GM12878 (cell line): ENCODE data around the gene LHFPL2. TPM values are rescaled to one million over a fixed set of nuclear protein-coding genes. Genes with fewer than 3 reads are reported as not detected.

Experiments
- ATAC-seq: fragments of 200-7000 bp; cut with Tn5 transposase; 3 replicates; pipeline ENCODE4 v1.9.1; 2020; ENCODE audit warnings: mild to moderate bottlenecking, moderate library complexity
- BruUV-seq: library from RNA; stranded (reverse); fragments of 400-500 nt; replicated peaks from 2 replicates; lab custom pipeline; 2021; lab: Mats Ljungman, UMichigan
- CTCF ChIA-PET: fragments of 300-600 bp; sonication (Branson Sonifier 250); formaldehyde crosslinking; extraction: SDS; loops from one replicate; lab custom pipeline; 2021; ENCODE audit warnings: inconsistent platforms; lab: Yijun Ruan, JAX
- POLR2A ChIA-PET: fragments of 350-600 bp; formaldehyde crosslinking; extraction: SDS; loops from one replicate; lab custom pipeline; 2021; ENCODE audit warnings: inconsistent platforms; lab: Charles Lee
- RAD21 ChIA-PET: fragments of 300-600 bp; sonication (Branson Sonifier 250); formaldehyde crosslinking; loops from one replicate; lab custom pipeline; 2023; ENCODE audit warnings: antibody characterized with exemption; ENCODE audit not compliant: unreplicated experiment; lab: Charles Lee
- SMC1A ChIA-PET: fragments of 300-600 bp; sonication (Branson Sonifier 250); formaldehyde crosslinking; loops from one replicate; lab custom pipeline; 2023; ENCODE audit not compliant: unreplicated experiment, uncharacterized antibody; lab: Charles Lee
- DNase-seq: peaks from one replicate; pipeline ENCODE4 v3.0.0-alpha.2; 2011; ENCODE audit warnings: low read depth, low spot score
- FAIRE-seq: peaks from 3 replicates; lab custom pipeline; 2011; peaks lifted over from hg19 to GRCh38; lab: Jason Lieb, UNC
- H2AFZ ChIP-seq: 2 replicates; pipeline ENCODE4 v1.6.0; 2011; ENCODE audit warnings: low read depth, low read length, control low read depth; ENCODE audit not compliant: control insufficient read depth
- H3K27ac ChIP-seq: 2 replicates; pipeline ENCODE4 v1.5.1; 2011; ENCODE audit warnings: control low read depth; ENCODE audit not compliant: control insufficient read depth, insufficient read depth
- H3K27me3 ChIP-seq, 2 experiments: replicated peaks in 1 of 2; 2 replicates each; pipeline versions ENCODE4 v1.6.0 to v1.6.1; 2011; ENCODE audit warnings: low read length in 1 of 2; ENCODE audit not compliant: control insufficient read depth in 2 of 2, insufficient read depth in 2 of 2
- H3K36me3 ChIP-seq, 2 experiments: 2 replicates each; pipeline ENCODE4 v1.5.1; 2011; ENCODE audit warnings: low read length in 1 of 2; ENCODE audit not compliant: control insufficient read depth in 2 of 2, insufficient read depth in 2 of 2
- H3K4me1 ChIP-seq: 2 replicates; pipeline ENCODE4 v1.6.1; 2011; ENCODE audit warnings: mild to moderate bottlenecking, low read length, moderate library complexity, mixed read lengths; ENCODE audit not compliant: control insufficient read depth, insufficient read depth
- H3K4me2 ChIP-seq: 2 replicates; pipeline ENCODE4 v1.6.0; 2011; ENCODE audit warnings: control low read depth; ENCODE audit not compliant: control insufficient read depth, insufficient read depth
- H3K4me3 ChIP-seq: fragments of 200-600 bp; sonication (generic); 2 replicates; pipeline ENCODE4 v1.5.1; 2016
- H3K79me2 ChIP-seq: 2 replicates; pipeline ENCODE4 v1.6.0; 2011; ENCODE audit warnings: low read length; ENCODE audit not compliant: control insufficient read depth, insufficient read depth
- H3K9ac ChIP-seq: 2 replicates; pipeline ENCODE4 v1.8.0; 2011; ENCODE audit warnings: low read length, control low read depth, mixed read lengths; ENCODE audit not compliant: control insufficient read depth, insufficient read depth
- H3K9me3 ChIP-seq: replicated peaks from 3 replicates; pipeline ENCODE4 v1.5.1; 2011; ENCODE audit warnings: mild to moderate bottlenecking, low read length; ENCODE audit not compliant: control insufficient read depth, insufficient read depth
- H4K20me1 ChIP-seq: 2 replicates; pipeline ENCODE4 v1.6.0; 2011; ENCODE audit not compliant: control insufficient read depth, insufficient read depth
- KAT2A ChIP-seq: conservative IDR thresholded peaks from 2 replicates; pipeline ENCODE4 v1.6.1; 2011; ENCODE audit warnings: low read depth, low read length; ENCODE audit not compliant: control insufficient read depth
- LARP7 ChIP-seq: fragments of 450-650 bp; IDR thresholded peaks from 2 replicates; pipeline ENCODE4 v1.6.1; 2017; ENCODE audit warnings: mild to moderate bottlenecking
- MXI1 ChIP-seq: fragments of 150-350 bp; IDR thresholded peaks from 2 replicates; pipeline ENCODE4 v1.6.1; 2011; ENCODE audit warnings: low read depth, mild to moderate bottlenecking, inconsistent platforms, low read length, improper control_type of control experiment
- NRF1 ChIP-seq: conservative IDR thresholded peaks from 2 replicates; pipeline ENCODE4 v1.6.1; 2011; ENCODE audit warnings: mild to moderate bottlenecking, low read depth, low read length, improper control_type of control experiment
- TARDBP ChIP-seq: IDR thresholded peaks from 2 replicates; pipeline ENCODE4 v1.6.1; 2016; ENCODE audit warnings: borderline replicate concordance
- USF2 ChIP-seq: IDR thresholded peaks from 2 replicates; pipeline ENCODE4 v1.6.1; 2011; ENCODE audit warnings: low read depth, low read length, improper control_type of control experiment, borderline replicate concordance
- WGBS: methylation state at CpG from one replicate; pipeline ENCODE4 v1.1.6; 2016; ENCODE audit warnings: low lambda C conversion rate; ENCODE audit not compliant: insufficient replicate concordance, insufficient coverage; ENCODE audit errors: missing lambda C conversion rate; 5-methylcytosine and 5-hydroxymethylcytosine counted together
- in situ Hi-C: fragments of 300-500 bp; cut with MboI; formaldehyde crosslinking; loops from 9 replicates; pipeline ENCODE4 v1.14.3; 2018; ENCODE audit warnings: mixed read lengths
- intact Hi-C: fragments of 100-400 bp; cut with micrococcal nuclease; formaldehyde crosslinking; loops from one replicate; pipeline ENCODE4 v1.14.2; 2022; ENCODE audit not compliant: unreplicated experiment
- polyA plus RNA-seq, 11 experiments: library from polyadenylated mRNA; depleted of rRNA in 4 of 11; unstranded in 6 of 11; stranded (reverse) in 5 of 11; fragments of >200 nt; fragmentation: Nextera tagmentation in 4 of 11; fragmentation: Illumina TruSeq in 1 of 11; extraction: Ambion mirVana in 4 of 11; extraction: Trizol in 1 of 11; gene quantifications; 1 replicate in 1 of 11; 2 replicates in 10 of 11; pipeline versions ENCODE4 v1.2.1 to v1.2.3, GENCODE V29; 2011 to 2016; ENCODE audit warnings: inconsistent platforms in 2 of 11, missing spikeins in 2 of 11, low read depth in 1 of 11
- total RNA-seq, 4 experiments: library from RNA; depleted of rRNA in 3 of 4; stranded (reverse); fragments of >200 nt in 3 of 4; fragmentation: Illumina TruSeq in 1 of 4; extraction: Trizol in 1 of 4; gene quantifications; 2 replicates each; pipeline versions ENCODE4 v1.2.1 to v1.2.3, GENCODE V29; 2013 to 2021
- TF ChIP-seq, protein P1 (sequence below): IDR thresholded peaks from 2 replicates; pipeline ENCODE4 v1.6.1; 2012; ENCODE audit warnings: low read length, inconsistent platforms

LHFPL2 gene
- total and polyA plus RNA-seq, 10 of the 15 experiments (the other 5 are each of a cell fraction or from before 2014, with no cell fraction given), result 4.1 to 21.8 (median 12.5) TPM

DNA sequence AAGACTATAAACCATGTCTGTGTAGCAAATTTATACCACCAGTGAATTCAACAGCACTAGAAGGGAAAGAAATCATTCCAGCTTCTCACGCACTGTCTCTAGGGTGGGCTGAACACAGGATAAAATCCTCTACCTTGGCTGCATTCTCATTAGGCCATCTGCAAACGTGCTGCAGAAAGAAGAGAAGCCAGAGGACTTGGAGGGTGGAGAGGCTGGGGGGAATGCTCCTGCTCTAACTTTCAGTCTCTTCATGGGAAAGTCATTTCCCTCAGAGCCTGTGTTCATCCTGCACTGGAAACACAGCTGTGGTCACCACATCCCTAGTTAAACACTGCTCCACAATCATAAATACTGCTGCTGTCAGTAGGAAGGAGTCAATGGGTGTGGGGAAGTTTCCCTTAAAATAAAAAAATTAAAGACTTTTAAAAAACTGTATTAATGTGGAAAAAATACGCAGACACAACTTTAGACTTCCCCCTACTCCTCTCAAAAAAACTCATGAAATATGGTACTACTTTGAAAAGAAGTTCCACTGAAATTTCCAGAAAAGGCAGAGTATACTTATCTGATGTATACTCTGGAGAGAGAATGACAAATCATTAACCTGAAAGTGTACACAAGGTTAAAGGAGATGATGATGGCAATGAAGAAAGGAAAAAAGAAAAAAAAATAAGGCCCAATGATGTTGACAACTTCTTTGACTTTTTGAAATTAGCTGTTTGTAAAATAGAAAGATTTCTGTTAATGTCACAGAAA, 46.8 kb downstream of the LHFPL2 start:
- no peak for FAIRE-seq
- no peak overlapping the region for H3K27ac ChIP-seq
- H3K4me3 ChIP-seq, result no peak overlapping the region
- ChIA-PET SMC1A (interaction anchor here (0.6 to 1.5 kb wide), 8 partner anchors 8 to 298 kb away, joined by 3 to 8 read pairs (median 3); no protein-coding TSS in a partner anchor), POLR2A (interaction anchor here (2.1 kb wide), 1 partner anchor 11 kb away, joined by 8 read pairs; no protein-coding TSS in a partner anchor), RAD21 (no interaction called here), CTCF (interaction anchor here (1.0 to 2.9 kb wide), 2 partner anchors 11 to 114 kb away, joined by 3 to 10 read pairs; no protein-coding TSS in a partner anchor)
- WGBS, result 87% methylated on average over 3 of the region's 3 CpGs
- H3K9me3 ChIP-seq, result no peaks in the 10 kb centered on the region
- no peak for ATAC-seq
- TF ChIP-seq, protein P1, sequence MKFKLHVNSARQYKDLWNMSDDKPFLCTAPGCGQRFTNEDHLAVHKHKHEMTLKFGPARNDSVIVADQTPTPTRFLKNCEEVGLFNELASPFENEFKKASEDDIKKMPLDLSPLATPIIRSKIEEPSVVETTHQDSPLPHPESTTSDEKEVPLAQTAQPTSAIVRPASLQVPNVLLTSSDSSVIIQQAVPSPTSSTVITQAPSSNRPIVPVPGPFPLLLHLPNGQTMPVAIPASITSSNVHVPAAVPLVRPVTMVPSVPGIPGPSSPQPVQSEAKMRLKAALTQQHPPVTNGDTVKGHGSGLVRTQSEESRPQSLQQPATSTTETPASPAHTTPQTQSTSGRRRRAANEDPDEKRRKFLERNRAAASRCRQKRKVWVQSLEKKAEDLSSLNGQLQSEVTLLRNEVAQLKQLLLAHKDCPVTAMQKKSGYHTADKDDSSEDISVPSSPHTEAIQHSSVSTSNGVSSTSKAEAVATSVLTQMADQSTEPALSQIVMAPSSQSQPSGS, result no peak
- TF ChIP-seq KAT2A, result no peak
- TF ChIP-seq USF2, result no peak
- no peak for TF ChIP-seq MXI1
- TF ChIP-seq LARP7, result no peak
- TF ChIP-seq NRF1, result no peak
- TF ChIP-seq TARDBP, result no peak
- TF ChIP-seq, all 136 proteins: peak for 0
- in situ Hi-C loops (no loop called here), intact Hi-C loops (no loop called here)
- Histone ChIP-seq H4K20me1 (no peaks in the 10 kb centered on the region), H3K4me1 (no peaks in the 10 kb centered on the region), H3K36me3 (no peaks in the 10 kb centered on the region; a peak in 2 of 4 replicates), H3K79me2 (no peaks in the 10 kb centered on the region), H3K9ac (no peak overlapping the region), H3K4me2 (no peak overlapping the region), H3K27me3 (no peaks in the 10 kb centered on the region), H2AFZ (no peak overlapping the region)
- no TSS peak for BruUV-seq
- no peak for DNase-seq
